Measurements from ENCODE around the gene AMBRA1.

AMBRA1 gene

GRCh38 chr11:46505741-46506482, 87.9 kb downstream of the AMBRA1 start:
- no peak for DNase-seq

- no peak for DNase-seq
These were observed 88.8 kb downstream of the AMBRA1 start for GRCh38 chr11:46504817-46505613.

GRCh38 chr11:46499821-46500220, 94.0 kb downstream of the AMBRA1 start:
- DNase-seq: no peak

GRCh38 chr11:46498968-46499367, 94.9 kb downstream of the AMBRA1 start:
- no peak for DNase-seq

- DNase-seq: no peak
These were observed 95.6 kb downstream of the AMBRA1 start for GRCh38 chr11:46498179-46498578.

GRCh38 chr11:46497498-46497897, 96.3 kb downstream of the AMBRA1 start:
- DNase-seq: no peak

- no peak for DNase-seq
These were observed 100.0 kb downstream of the AMBRA1 start for GRCh38 chr11:46493791-46494190.

GRCh38 chr11:46492532-46492931, 101.3 kb downstream of the AMBRA1 start:
- no peak for DNase-seq

- no peak for DNase-seq
These were observed 102.0 kb downstream of the AMBRA1 start for GRCh38 chr11:46491661-46492330.

- DNase-seq: no peak
These were observed 103.2 kb downstream of the AMBRA1 start for GRCh38 chr11:46490666-46491065.

GRCh38 chr11:46489656-46490560, 103.9 kb downstream of the AMBRA1 start:
- DNase-seq: peak; percentile 49

- DNase-seq: no peak
These were observed 107.9 kb downstream of the AMBRA1 start for GRCh38 chr11:46485856-46486443.

GRCh38 chr11:46484101-46484500, 109.7 kb downstream of the AMBRA1 start:
- DNase-seq: no peak

- no peak for DNase-seq
These were observed 112.9 kb downstream of the AMBRA1 start for GRCh38 chr11:46480909-46481308.

- DNase-seq: no peak
These were observed 113.6 kb downstream of the AMBRA1 start for GRCh38 chr11:46480166-46480726.

- DNase-seq: no peak
These were observed 114.2 kb downstream of the AMBRA1 start for GRCh38 chr11:46479601-46480000.

GRCh38 chr11:46478196-46478595, 115.6 kb downstream of the AMBRA1 start:
- DNase-seq: no peak

- DNase-seq: no peak
These were observed 116.7 kb downstream of the AMBRA1 start for GRCh38 chr11:46477136-46477535.

GRCh38 chr11:46475926-46476545, 117.8 kb downstream of the AMBRA1 start:
- no peak for DNase-seq

- DNase-seq: no peak
These were observed 118.5 kb downstream of the AMBRA1 start for GRCh38 chr11:46475051-46475925.

- DNase-seq: no peak
These were observed 121.2 kb downstream of the AMBRA1 start for GRCh38 chr11:46472662-46472994.

All from CD4-positive, alpha-beta T cell treated with Interleukin-17A for 1 hour (primary cell).